ENCODE results near the gene TMEM253. TPM values are rescaled to one million over a fixed set of nuclear protein-coding genes. Genes with fewer than 3 reads are reported as not detected.

Gene TMEM253
- 0.09 and 0.11 TPM in 2 replicates for total RNA-seq

GRCh38 chr14:21100931-21101330 lies at the start of gene TMEM253:
TSS of gene TMEM253 (plus strand) at chr14:21101066. CDS start at chr14:21101344, 278 bp downstream.

GRCh38 chr14:21057803-21058675 lies 42.8 kb upstream of the TMEM253 start, which contains the start of gene RNASE8:
TSS of gene RNASE8 (plus strand) at chr14:21057822. CDS start at chr14:21057893, 71 bp downstream.

GRCh38 chr14:21070083-21070609 lies 30.7 kb upstream of the TMEM253 start, which contains the start of gene ARHGEF40:
TSS of gene ARHGEF40 (plus strand) at chr14:21070304. CDS start at chr14:21070397, 93 bp downstream.

GRCh38 chr14:21098076-21098891 lies 2.6 kb upstream of the TMEM253 start, which contains the start of gene ZNF219:
TSS of gene ZNF219 (minus strand) at chr14:21098655. CDS start at chr14:21093591, 5,064 bp downstream.

Other genes with a start within 250 kb of the TMEM253 start
- not detected in 2 replicates for gene RNASE3, start 209.7 kb upstream of the TMEM253 start, total RNA-seq
- not detected in 2 replicates for gene RNASE2, start 145.6 kb upstream of the TMEM253 start, total RNA-seq
- 16.0 and 22.2 TPM in 2 replicates for gene METTL17, start 111.1 kb upstream of the TMEM253 start, total RNA-seq
- gene SLC39A2, start 101.8 kb upstream of the TMEM253 start, total RNA-seq, result not detected in 2 replicates
- 5.7 and 7.2 TPM in 2 replicates for gene NDRG2, start 76.0 kb upstream of the TMEM253 start, total RNA-seq
- gene TPPP2, start 70.8 kb upstream of the TMEM253 start, total RNA-seq, result not detected in 2 replicates
- gene RNASE13, start 66.3 kb upstream of the TMEM253 start, total RNA-seq, result not detected in 2 replicates
- gene RNASE7, start 58.7 kb upstream of the TMEM253 start, total RNA-seq, result not detected in 2 replicates
- not detected in 2 replicates for gene RNASE8, start 43.2 kb upstream of the TMEM253 start, total RNA-seq
- gene ARHGEF40, start 30.8 kb upstream of the TMEM253 start, total RNA-seq, result 7.4 and 11.6 TPM in 2 replicates
- gene ZNF219, start 2.4 kb upstream of the TMEM253 start, total RNA-seq, result 1.4 and 2.4 TPM in 2 replicates
- not detected in 2 replicates for gene OR5AU1, start 55.0 kb downstream of the TMEM253 start, total RNA-seq
- 669 and 675 TPM in 2 replicates for gene HNRNPC, start 168.4 kb downstream of the TMEM253 start, total RNA-seq
- 0.33 and 0.69 TPM in 2 replicates for gene RPGRIP1, start 179.0 kb downstream of the TMEM253 start, total RNA-seq